ENCODE measurements around the gene TBC1D26. TPM values are rescaled to one million over a fixed set of nuclear protein-coding genes. Genes with fewer than 3 reads are reported as not detected.

Gene TBC1D26
- total and polyA plus RNA-seq, 2 experiments from 2014 or later, result not detected

Small RNA genes within 50 kb of the gene (small RNA-seq; reads per million reads assigned to genes)
- gene AC015922.1 (ENCODE audit: low read depth, low replicate concordance) (not detected), gene RNA5SP436 (ENCODE audit: low read depth, low replicate concordance) (not detected)

Other genes with a start within 250 kb of the TBC1D26 start
- gene TVP23C, start 168.8 kb upstream of the TBC1D26 start, total RNA-seq (2014; rRNA removed; shearing (Covaris generic)), result 6.7 and 15.7 TPM in 2 replicates
- gene TVP23C, start 168.8 kb upstream of the TBC1D26 start, polyA plus RNA-seq (2016; fragmentation: Nextera tagmentation; extraction: Ambion mirVana), result 9.6 and 10.8 TPM in 2 replicates
- gene FBXW10B, start 112.6 kb upstream of the TBC1D26 start, total RNA-seq (2014; rRNA removed; shearing (Covaris generic)), result not detected in 2 replicates
- 0.15 TPM in 1 of 2 replicates, not detected in the other for gene FBXW10B, start 112.6 kb upstream of the TBC1D26 start, polyA plus RNA-seq (2016; fragmentation: Nextera tagmentation; extraction: Ambion mirVana)
- gene TRIM16, start 48.0 kb upstream of the TBC1D26 start, total RNA-seq (2014; rRNA removed; shearing (Covaris generic)), result 32.1 and 39.0 TPM in 2 replicates
- 21.3 and 23.2 TPM in 2 replicates for gene TRIM16, start 48.0 kb upstream of the TBC1D26 start, polyA plus RNA-seq (2016; fragmentation: Nextera tagmentation; extraction: Ambion mirVana)
- 13.6 and 18.3 TPM in 2 replicates for gene ZNF286A, start 32.5 kb upstream of the TBC1D26 start, total RNA-seq (2014; rRNA removed; shearing (Covaris generic))
- gene ZNF286A, start 32.5 kb upstream of the TBC1D26 start, polyA plus RNA-seq (2016; fragmentation: Nextera tagmentation; extraction: Ambion mirVana), result 10.3 and 11.7 TPM in 2 replicates
- 13.7 and 20.2 TPM in 2 replicates for gene ADORA2B, start 212.8 kb downstream of the TBC1D26 start, total RNA-seq (2014; rRNA removed; shearing (Covaris generic))
- gene ADORA2B, start 212.8 kb downstream of the TBC1D26 start, polyA plus RNA-seq (2016; fragmentation: Nextera tagmentation; extraction: Ambion mirVana), result 10.3 and 13.1 TPM in 2 replicates